NCI-H2196 (cell line): ENCODE measurements around the gene SIGLEC8.
"Not testable (repeated sequence)": the region's sequence is repeated elsewhere in the genome, so short reads cannot be mapped to it uniquely, and the experiment has no call there.

Experiments
- DNase-seq: peaks from one replicate; lab custom pipeline; 2025; ENCODE audit not compliant: unreplicated experiment; lab: John Stamatoyannopoulos, UW

The SIGLEC8 gene

DNA sequence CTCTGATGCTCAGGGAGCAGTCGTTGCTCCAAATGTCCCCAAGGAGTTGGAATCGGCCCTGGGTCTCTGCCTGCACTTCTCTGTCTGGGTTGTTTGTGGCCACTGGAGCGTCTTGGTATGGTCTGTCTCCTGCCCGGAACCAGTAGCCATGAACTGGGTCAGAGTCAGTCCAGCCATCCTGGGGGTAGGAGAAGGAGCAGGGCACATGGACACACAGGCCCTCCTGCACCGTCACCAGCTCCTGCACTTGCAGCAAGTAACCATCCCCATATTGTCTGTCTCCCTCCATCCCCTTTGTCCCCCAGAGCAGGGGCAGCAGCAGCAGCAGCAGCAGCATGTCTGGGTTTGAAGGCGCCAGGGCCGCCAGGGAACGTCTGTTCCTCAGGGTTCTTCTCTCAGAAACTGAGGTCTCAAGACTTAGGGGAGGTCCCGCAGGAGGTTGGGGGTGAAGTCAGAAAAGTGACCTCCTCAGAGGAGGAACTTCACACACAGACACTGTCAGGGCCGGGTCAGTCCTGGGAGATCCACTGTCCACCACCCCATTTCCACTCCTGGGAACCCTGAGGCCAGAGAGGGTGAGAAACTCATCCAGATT lies at the start of gene SIGLEC8:
TSS of gene SIGLEC8 (minus strand) at position 404 of the 595 bp plus-strand sequence. CDS start at position 337, 67 bp downstream.
- DNase-seq: no peak

DNA sequence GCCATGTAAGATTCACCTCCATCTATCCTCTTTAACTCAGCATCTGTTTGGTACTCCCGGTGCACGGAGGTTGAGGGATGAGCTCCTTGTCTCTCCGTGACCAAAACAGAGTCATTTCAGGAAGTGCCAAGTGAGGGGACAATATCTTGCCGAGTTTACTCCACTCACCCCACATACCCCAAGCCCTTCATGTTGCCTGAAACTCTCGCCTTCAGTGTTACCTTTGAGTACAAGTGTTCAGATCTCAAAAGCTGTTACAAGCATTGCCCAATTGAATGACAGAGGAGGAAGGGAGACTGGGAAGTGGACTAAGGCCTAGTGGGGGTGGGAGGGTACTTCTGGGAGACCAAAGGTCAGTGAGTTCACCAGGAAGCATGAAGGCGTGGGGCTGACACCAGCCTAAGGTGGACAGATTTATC lies 49.4 kb upstream of the SIGLEC8 start:
- no peak for DNase-seq

DNA sequence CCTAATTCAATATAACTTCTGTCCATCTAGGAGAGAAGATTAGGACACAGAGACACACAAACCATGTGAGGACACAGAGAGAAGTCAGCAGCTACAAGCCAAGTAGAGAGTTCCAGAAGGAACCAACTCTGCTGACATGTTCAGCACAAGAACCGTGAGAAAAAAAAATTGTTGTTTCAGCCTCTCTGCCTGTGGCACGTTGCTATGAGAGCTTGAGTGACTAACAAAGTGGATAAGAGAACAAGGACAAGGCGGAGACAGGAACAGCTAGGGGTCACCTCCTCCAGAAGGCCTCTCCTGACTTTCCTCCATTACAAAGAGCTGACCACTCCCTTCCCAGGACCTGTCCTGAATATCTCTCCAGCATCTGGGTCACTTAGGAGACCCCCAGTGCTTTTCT lies 48.9 kb upstream of the SIGLEC8 start:
- DNase-seq: no peak

DNA sequence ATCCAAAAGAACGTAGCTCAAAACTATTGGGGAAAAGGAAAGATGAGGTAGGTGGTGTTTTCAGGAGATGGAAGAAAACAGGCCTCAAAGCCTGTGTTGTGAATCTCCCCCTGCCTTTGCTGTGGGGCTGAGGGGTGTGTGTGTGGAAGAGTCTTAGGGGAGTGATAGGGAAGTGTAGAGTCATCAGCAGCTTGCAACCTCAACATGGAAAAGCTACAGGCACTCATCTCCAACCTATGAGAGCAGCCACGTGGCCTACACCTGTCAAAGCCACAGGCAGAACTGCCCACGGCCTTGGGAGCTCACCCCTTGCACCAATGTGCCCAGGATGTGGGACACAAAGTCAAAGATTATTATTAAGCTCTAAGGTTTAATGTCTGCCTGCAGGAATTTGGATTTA lies 47.6 kb upstream of the SIGLEC8 start:
- DNase-seq: no peak

DNA sequence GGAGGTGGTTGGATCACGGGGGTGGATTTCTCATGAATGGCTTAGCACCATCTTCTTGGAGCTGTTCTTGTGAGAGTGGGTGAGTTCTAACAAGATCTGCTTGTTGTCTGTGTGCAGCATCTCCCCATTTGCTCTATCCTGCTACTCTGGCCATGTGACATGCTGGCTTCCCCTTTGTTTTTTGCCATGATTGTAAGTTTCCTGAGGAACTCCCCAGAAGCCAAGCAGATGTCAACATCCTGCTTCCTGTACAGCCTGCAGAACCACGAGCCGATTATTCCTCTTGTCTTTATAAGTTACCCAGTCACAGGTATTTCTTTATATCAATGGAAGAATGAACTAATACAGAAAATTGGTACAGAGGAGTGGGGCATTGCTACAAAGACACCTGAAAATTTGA lies 45.6 kb upstream of the SIGLEC8 start:
- no peak for DNase-seq

DNA sequence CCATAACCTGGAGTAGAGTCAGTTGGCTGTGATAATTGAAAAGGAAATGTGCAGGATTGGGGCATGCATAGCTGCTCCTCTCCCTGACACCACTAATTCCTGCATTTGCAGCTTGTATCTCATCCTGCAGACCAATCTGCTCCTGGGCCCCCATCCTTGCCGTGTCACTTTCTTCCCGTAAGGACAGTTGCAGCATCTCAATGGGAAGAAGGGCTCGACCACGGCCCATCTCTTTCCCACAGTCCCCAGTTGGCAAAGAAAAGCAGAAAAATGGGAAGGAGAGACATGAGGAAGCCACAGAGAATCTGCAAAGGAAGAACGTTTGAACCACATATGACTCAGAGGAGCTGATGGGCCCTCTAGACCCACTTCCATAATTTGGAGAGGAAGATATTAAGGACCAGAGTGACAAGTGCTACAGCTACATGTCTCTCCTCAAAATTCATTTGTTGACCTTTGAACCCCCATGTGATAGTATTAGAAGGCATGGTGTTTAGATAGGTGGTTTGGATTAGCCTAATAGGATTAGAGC lies 45.1 kb upstream of the SIGLEC8 start:
- no peak for DNase-seq

DNA sequence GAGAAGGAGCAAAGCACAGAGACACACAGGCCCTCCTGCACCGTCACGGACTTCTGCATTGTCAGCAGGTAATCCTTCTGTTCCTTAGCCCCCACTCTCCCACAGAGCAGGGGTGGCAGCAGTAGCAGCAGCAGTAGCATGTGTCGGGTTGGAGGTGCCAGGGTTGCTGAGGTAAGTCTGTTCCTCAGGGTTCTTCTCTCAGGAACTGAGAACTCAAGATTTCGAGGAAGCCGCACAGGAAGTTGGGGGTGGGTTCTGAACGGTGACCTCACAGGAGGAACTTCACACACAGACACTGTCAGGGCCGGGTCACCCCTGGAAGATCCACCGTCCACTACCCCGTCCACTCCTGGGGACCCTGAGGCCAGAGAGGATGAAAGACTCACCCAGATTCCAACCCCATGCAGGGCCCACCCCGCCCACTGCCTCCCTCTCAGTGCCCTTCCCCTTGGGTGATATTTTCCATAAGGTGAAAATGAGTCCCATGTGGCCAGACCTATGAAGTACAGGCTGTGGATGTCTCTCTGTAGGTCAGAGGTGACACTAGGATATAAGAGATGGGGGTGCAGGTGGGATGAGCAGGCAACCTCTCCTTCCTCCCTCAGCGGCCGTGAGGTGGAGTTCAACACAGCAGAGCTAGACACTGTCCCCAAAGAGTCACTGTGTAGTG lies 43.5 kb upstream of the SIGLEC8 start, which contains the start of gene SIGLEC12:
TSS of gene SIGLEC12 (minus strand) at position 207 of the 670 bp plus-strand sequence. CDS start at position 140, 67 bp downstream.
- no peak for DNase-seq

DNA sequence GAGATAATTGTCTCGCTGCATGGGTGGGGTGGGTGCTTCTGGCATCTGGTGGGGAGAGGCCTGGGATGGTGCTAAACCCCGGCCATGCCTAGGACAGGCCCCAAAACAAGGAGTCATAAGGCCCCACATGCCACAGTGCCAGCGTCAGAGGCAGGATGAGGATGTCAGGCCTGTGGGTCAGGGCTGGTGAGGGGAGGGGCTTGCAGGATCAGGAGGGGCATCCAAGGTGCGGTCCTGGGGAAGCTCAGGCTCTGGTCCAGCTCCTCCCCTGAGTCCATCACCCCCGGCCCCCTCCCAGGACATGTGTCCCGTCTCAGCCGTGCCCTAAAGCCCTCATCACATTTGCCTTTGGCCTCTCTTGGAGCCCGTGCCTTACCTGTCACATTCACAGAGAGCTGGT lies 42.7 kb upstream of the SIGLEC8 start:
- not testable (repeated sequence) for DNase-seq

DNA sequence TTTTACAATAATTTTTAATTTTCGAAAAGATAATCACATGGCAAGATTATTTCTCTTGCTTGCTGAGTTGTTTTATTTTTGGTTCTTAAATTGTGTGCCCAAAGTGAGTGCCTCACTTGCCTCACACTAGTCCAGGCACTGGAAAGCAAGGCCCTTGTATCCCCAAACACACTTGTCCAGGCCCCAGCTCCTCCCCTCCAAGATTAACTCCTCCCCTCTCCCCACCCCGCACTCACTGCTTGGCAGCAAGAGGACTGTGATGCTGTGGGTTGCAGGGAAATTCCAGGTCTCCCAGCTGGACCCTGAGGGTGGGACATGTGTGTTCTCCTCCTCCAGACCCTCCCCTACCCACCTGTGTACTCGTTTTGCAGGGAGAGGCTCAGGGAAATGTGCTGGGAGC lies 39.4 kb upstream of the SIGLEC8 start:
- no peak for DNase-seq

DNA sequence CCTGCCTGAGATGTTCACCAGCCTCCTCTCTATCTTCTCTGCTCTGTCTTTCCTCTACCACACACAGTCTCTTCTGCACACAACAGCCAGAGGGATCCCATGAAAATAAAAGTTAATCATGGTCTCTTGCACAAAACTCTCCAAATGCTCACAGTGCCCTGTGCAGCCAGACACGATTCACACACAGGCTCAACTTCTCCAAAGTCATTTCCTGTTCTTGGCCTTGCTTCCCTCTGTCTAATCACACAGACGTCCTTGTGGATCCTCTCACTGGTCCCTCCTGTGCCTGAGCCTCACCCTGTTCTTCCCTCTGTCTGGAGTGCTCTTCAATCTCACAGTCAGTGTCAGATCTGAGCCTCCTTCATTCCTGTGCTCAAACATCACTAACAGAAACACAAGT lies 35.5 kb upstream of the SIGLEC8 start:
- DNase-seq: no peak

DNA sequence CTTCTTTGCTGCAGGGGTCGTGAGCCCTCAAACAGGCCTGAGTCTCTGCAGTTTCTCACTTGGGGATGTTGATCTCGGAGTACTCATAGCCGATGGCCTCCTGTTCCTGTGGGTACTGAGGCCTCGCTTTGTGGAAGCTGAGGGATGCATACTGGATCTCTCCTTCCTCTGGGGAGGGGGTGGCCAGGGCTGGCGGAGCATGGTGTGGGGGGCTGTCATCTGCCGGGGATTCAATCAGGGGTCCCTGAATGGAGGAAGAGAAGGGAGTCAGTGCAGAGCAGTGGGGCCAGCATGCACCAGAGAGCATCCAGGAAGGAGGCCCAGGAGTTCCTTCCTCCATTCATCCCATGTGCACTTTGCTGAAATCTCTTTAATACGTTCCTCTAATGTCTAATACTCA lies 33.3 kb upstream of the SIGLEC8 start:
- DNase-seq: no peak

DNA sequence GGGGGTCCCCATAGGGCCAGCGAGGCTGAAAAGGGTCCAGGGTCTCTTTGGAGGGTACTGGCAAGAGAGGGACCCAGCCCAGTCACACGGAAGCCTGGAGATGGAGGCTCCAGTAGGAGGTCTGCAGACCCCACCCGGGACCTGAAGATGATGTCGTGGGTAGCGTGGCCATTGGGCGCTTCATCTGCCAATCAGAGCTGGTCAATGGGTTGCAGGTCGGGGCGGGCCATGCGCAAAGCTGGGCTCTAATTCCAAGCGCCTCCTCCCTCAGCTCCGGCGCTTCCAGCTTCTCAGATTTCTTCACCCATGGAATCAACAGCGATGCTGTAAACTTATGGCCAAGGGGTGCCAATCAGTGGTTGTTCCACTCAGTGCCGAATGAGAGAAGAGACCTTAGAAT lies 32.4 kb upstream of the SIGLEC8 start:
- DNase-seq: no peak

DNA sequence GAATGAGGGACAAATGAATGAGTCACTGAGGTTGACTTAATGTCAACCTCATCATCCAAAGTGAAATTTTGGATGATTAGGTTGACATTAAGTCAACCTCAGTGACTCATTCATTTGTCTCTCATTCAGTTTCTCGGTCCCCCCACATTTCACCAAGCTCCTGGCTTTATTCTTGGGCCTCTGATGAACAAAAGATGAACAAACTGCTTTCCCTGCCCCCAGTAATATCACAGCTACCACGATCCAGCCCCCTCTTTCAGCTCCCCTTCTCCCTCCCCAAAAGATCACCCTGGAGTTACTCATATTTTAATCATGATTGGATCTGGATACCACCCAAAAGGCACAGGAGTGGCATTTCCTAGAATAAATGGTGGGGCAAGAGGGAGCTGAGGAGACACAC lies 30.9 kb upstream of the SIGLEC8 start:
- no peak for DNase-seq

DNA sequence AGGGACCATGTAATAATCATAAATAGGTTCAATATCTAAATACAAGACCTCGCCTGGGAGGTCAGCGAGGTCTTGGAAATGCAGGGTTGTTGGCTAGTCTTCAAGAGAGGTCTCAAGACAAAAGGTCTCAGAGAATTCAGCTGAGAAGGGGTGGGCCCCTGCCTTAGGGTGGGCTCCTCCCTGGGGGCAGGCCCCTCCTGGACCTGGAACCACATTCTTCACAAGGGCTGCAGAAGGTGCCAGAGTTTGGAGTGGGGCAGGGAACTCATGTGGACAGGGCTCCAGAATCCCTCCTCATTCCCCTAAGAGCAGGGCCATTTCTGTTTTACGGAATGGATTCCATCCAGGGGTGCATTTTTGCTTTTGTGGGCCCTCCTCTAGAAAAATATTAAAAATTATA lies 30.2 kb upstream of the SIGLEC8 start:
- no peak for DNase-seq

DNA sequence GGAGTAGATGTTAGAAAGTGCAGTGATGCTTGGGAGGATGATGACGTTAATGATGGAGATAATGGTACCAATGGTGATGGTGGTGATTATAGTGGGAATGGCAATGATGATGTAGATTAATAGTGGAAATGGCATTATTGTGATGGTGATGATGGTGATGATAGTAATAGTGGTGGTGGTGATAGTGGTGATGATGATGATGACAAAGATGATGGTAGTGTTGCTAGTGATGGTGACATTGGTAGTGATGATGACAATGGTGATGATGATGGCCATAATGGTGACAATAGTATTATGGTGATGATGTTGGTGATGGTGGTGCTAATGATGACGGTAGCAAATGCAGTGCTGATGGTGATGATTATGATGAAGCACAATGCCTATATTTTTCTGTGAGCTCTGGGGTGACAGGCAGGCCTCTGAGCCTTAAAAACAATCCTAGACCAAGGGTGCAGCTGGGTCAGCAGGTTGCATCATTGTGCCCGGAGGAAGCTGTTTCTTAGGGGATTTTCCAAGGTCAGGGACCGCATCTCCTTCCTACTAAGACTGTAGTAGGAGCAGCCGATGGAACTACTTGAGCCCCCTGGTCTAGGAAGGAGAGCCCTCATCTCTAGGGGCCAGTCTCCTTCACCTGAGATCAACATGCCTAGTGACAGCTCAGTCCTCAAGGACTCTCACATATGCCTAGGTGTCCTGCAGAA lies 27.9 kb upstream of the SIGLEC8 start:
- DNase-seq: no peak

DNA sequence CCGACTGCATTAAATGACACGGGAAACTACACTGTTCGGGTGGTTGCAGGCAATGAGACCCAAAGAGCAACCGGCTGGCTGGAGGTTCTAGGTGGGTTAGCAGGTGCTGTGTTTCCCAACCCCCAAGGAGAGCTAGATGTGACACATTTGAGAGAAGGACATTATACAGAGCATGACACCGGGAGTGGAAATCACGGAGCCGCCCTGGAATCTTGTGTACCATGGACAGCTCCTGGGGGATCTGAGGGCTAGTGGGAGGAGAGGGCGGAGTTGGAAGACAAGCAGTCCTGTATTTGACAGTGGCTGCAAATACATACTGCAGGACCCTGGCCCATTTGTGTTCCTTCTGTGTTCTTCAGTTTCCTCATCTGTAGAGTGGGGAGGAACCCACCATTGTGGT lies 22.3 kb upstream of the SIGLEC8 start:
- no peak for DNase-seq

DNA sequence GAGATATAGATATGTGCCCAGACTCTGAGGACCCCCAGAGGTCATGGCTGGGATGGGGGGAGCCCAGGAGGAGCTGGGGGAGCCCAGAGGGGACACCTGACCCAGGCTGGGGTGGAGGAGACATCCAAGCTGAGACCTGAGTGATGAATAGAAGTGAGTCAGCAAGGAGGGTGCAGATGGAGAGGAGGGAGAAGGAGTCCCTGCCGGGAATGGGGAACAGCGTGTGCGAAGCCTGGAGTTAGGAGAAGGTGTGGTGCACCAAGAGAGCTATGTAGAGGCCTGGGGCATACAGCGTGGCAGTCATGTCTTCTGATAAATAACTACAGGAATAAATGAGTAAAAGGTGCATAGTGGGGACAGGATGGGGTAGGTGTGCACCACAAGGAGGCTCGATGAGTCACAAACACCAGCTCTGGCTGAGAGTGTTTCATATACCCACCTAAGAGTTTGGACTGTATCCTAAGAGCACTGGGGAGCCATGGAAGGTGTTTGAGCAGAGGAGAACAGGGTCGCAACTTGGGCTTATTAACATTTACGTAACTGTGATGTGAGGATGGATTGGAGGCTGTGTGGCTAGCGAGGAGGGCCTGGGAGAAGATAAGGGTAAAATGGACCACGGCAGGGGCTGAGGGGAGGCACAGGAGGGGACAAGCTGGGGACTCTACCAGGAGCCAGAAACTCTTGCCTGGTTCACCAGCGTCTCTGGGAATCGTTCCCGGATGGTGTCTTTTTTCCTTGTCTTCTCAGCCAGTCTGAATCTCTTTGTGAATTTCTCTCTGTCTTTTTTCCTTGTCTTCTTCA lies 21.5 kb upstream of the SIGLEC8 start:
- DNase-seq: no peak

DNA sequence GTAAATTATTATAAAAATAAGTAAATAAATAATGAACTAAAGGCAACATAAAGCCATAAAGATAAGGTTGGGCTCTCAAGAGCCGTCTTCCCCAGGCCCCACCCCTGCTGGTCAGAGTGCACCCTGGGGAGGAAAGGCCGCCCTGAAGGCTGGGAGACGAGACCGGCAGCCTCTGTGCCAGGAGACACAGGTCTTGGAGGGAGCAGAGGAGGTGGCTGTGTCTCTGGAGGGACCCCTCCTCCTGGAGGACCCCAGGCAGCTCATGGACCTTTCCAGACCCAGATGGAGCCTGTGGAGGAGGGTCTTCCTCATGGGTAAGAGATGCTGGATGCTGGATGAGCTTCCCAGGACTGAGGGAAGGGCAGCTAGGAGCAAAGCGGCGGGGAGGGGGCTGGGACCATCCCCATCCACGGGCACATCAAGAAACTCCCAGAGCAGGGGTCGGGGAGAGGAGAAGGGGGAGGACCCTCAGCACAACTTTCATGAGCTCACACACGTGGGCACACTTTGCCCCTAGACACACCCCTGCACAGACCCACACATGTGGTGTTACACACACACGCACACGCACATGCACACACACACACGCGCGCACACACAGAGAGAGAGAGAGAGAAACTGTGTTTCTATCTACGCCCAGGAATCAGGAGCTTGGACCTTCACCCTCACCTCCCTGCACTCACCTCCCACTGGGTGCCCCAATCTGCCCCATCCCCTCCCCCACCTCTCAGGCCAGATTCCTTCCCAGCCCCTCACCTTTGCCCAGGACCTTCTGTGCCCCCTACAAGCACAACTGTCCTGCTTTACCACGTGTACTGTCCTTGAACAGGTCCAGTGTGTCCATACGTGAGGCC lies 20.4 kb upstream of the SIGLEC8 start, which contains the start of gene CEACAM18:
TSS of gene CEACAM18 (plus strand) at position 159 of the 854 bp plus-strand sequence.
- DNase-seq: no peak

DNA sequence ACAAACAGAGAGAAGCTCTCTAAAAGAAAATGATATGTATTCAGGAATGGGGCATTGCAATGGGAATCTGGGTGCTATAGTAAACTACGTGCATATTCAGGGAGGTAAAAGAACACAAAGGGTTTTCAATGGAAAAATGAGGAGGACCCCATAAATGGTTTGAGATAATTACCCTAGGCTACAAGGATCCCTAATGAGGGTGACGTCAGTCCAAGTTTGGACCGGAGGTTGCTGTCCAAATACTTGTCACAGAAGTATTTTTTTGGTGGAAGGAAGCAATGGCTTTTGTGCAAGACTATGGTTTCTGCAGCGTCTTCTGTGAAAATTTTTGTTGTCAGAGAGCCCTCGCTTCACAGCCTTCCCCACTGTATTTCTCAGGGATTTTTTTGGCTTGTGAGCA lies 19.1 kb upstream of the SIGLEC8 start:
- no peak for DNase-seq

DNA sequence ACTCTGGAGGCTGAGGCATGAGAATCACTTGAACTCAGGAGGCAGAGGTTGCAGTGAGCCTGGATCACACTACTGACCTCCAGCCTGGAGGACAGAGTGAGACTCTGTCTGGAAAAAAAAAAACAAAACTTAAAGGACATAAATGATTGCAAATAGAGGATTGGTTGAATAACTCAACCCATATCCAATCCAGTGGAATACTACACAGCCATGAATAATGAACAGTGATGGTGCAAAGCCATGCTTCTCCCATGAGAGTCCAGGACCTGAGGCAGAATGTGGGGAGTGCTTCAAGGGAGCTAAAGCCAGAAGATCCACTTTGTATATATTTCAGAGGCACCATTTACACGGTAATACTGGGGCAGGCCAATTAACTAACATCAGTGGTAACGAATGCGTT lies 17.9 kb upstream of the SIGLEC8 start:
- DNase-seq: no peak
